Measurements from ENCODE around the gene YIPF1. TPM values are rescaled to one million over a fixed set of nuclear protein-coding genes. Genes with fewer than 3 reads are reported as not detected.

Gene YIPF1
- total and polyA plus RNA-seq, 10 of the 15 experiments (the other 5 are each of a cell fraction or from before 2014, with no cell fraction given) = 13.0 to 36.0 (median 20.3) TPM

DNA sequence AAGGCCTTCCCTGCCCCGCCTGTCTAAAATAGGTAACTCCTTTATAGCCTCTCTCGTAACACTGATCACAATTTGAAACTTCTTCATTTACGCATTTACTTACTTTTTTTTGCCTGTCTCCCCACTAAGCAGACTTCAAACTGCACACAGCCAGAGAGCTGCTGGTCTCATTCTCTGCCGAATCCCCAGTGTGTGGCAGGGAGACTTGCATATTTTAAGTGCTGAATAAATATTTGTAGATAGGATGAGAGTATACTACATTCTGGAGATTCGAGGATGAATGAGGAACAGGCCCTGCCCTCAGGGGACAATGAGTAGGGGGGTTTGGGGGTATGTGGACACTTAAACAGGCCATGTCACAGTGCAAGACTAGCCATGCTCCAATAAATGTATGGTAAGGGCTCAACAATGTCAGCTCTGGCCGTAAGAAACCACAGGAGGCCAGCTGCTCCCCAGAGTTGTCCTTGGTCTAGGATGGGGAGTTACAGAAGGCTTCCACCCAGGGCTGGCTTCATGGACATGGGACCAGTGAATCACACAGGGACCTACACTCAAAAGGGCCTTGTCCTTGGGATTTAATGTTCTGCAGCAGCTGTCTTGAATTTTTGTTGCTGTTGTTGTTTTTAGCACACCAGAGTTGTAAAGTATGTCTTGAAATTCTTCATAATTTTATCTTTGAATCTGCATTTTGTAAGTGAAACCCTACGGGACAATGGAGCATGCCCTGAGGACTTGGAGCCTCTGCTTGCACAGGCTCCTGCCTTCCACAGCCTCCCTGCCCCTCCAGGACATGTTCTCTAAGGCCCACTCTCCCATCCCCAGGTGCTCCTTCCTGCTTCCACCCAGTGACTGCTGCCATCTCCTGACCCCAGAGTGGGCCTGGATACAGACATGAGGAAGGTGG lies 12.9 kb upstream of the YIPF1 start:
- H3K27ac ChIP-seq (ENCODE audit: control insufficient read depth, insufficient read depth) = no peak overlapping the region
- 89% methylated on average over 7 of the region's 7 CpGs for WGBS (ENCODE audit: insufficient coverage, insufficient replicate concordance, low lambda C conversion rate, missing lambda C conversion rate)
- ChIA-PET CTCF (interaction anchor here (1.2 kb wide), 1 partner anchor 22 kb away, joined by 4 read pairs; no protein-coding TSS in a partner anchor), POLR2A (no interaction called here), RAD21 (ENCODE audit: unreplicated experiment) (interaction anchor here (0.9 kb wide), 1 partner anchor 10 kb away, joined by 3 read pairs; no protein-coding TSS in a partner anchor), SMC1A (ENCODE audit: uncharacterized antibody, unreplicated experiment) (interaction anchor here (1.0 to 2.5 kb wide), 2 partner anchors 8 to 10 kb away, joined by 3 to 9 read pairs; no protein-coding TSS in a partner anchor)
- intact Hi-C loops (cut with micrococcal nuclease; ENCODE audit: unreplicated experiment) = no loop called here
- H4K20me1 ChIP-seq (ENCODE audit: control insufficient read depth, insufficient read depth) = no peaks in the 10 kb centered on the region
- in situ Hi-C loops (cut with MboI) = no loop called here
- H3K27me3 ChIP-seq (replicated peaks in 1 of 2; ENCODE audit: control insufficient read depth in 2 of 2, insufficient read depth in 2 of 2, low read length in 1 of 2) = no peaks in the 10 kb centered on the region
- H3K4me1 ChIP-seq (ENCODE audit: control insufficient read depth, insufficient read depth, low read length) = no peaks in the 10 kb centered on the region
- H3K4me2 ChIP-seq (ENCODE audit: control insufficient read depth, insufficient read depth) = no peak overlapping the region
- FAIRE-seq (no peak), DNase-seq (ENCODE audit: low read depth, low spot score) (no peak), ATAC-seq (no peak)
- no peaks in the 10 kb centered on the region for H3K79me2 ChIP-seq (ENCODE audit: control insufficient read depth, insufficient read depth, low read length)
- H3K9me3 ChIP-seq (replicated peaks; ENCODE audit: control insufficient read depth, insufficient read depth, low read length) = no peaks in the 10 kb centered on the region
- no TSS peak for BruUV-seq (replicated peaks)
- H2AFZ ChIP-seq (ENCODE audit: control insufficient read depth, low read depth, low read length) = no peak overlapping the region
- TF ChIP-seq ZNF207 (IDR thresholded peaks at IDR 0.05; ENCODE audit: borderline replicate concordance) (no peak), REST (IDR thresholded peaks at IDR 0.05; ENCODE audit: low read depth, low read length) (no peak), MYC (IDR thresholded peaks at IDR 0.05; ENCODE audit: insufficient read depth, insufficient read length, insufficient replicate concordance, low read length, severe bottlenecking) (no peak)
- TF ChIP-seq, protein P1, sequence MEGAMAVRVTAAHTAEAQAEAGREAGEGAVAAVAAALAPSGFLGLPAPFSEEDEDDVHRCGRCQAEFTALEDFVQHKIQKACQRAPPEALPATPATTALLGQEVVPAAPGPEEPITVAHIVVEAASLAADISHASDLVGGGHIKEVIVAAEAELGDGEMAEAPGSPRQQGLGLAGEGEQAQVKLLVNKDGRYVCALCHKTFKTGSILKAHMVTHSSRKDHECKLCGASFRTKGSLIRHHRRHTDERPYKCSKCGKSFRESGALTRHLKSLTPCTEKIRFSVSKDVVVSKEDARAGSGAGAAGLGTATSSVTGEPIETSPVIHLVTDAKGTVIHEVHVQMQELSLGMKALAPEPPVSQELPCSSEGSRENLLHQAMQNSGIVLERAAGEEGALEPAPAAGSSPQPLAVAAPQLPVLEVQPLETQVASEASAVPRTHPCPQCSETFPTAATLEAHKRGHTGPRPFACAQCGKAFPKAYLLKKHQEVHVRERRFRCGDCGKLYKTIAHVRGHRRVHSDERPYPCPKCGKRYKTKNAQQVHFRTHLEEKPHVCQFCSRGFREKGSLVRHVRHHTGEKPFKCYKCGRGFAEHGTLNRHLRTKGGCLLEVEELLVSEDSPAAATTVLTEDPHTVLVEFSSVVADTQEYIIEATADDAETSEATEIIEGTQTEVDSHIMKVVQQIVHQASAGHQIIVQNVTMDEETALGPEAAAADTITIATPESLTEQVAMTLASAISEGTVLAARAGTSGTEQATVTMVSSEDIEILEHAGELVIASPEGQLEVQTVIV (IDR thresholded peaks at IDR 0.05; ENCODE audit: borderline replicate concordance, partially characterized antibody) = no peak
- TF ChIP-seq, protein P2, sequence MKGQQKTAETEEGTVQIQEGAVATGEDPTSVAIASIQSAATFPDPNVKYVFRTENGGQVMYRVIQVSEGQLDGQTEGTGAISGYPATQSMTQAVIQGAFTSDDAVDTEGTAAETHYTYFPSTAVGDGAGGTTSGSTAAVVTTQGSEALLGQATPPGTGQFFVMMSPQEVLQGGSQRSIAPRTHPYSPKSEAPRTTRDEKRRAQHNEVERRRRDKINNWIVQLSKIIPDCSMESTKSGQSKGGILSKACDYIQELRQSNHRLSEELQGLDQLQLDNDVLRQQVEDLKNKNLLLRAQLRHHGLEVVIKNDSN (IDR thresholded peaks at IDR 0.05; ENCODE audit: borderline replicate concordance, extremely low read length, insufficient read depth, low read depth, low read length) = no peak
- H3K9ac ChIP-seq (ENCODE audit: control insufficient read depth, insufficient read depth, low read length) = no peak overlapping the region
- no peak overlapping the region for H3K4me3 ChIP-seq
- H3K36me3 ChIP-seq (ENCODE audit: control insufficient read depth in 2 of 2, insufficient read depth in 2 of 2, low read length in 1 of 2) = no peaks in the 10 kb centered on the region
